NCI-H1436 treated with DMSO at 0.1 percent for 48 hours (cell line): ENCODE measurements around the gene CADPS2.

Experiments
- DNase-seq: peaks from one replicate; lab custom pipeline; 2025; lab: John Stamatoyannopoulos, UW

Gene CADPS2

GRCh38 chr7:122528879-122529481 is 357.3 kb downstream of the CADPS2 start:
- DNase-seq, result peak; percentile 40

GRCh38 chr7:122525355-122525754 is 360.9 kb downstream of the CADPS2 start:
- DNase-seq, result no peak

GRCh38 chr7:122521767-122522166 is 364.5 kb downstream of the CADPS2 start:
- DNase-seq, result no peak

- peak; percentile 86 for DNase-seq
Observed at GRCh38 chr7:122520971-122521555, 365.2 kb downstream of the CADPS2 start.

- no peak for DNase-seq
Observed at GRCh38 chr7:122518488-122518887, 367.8 kb downstream of the CADPS2 start.

GRCh38 chr7:122517576-122517975 is 368.7 kb downstream of the CADPS2 start:
- no peak for DNase-seq

GRCh38 chr7:122515404-122515803 is 370.9 kb downstream of the CADPS2 start:
- no peak for DNase-seq

- no peak for DNase-seq
Observed at GRCh38 chr7:122511268-122511667, 375.0 kb downstream of the CADPS2 start.

GRCh38 chr7:122507591-122507990 is 378.7 kb downstream of the CADPS2 start:
- no peak for DNase-seq

GRCh38 chr7:122492007-122492406 is 394.3 kb downstream of the CADPS2 start:
- no peak for DNase-seq

GRCh38 chr7:122488241-122488640 is 398.0 kb downstream of the CADPS2 start:
- no peak for DNase-seq

- DNase-seq, result no peak
Observed at GRCh38 chr7:122487131-122487530, 399.1 kb downstream of the CADPS2 start.

- no peak for DNase-seq
Observed at GRCh38 chr7:122485856-122486255, 400.4 kb downstream of the CADPS2 start.

GRCh38 chr7:122482212-122482611 is 404.0 kb downstream of the CADPS2 start:
- DNase-seq, result no peak

GRCh38 chr7:122470859-122471258 is 415.4 kb downstream of the CADPS2 start:
- no peak for DNase-seq

GRCh38 chr7:122468945-122469344 is 417.3 kb downstream of the CADPS2 start:
- DNase-seq, result no peak

GRCh38 chr7:122467661-122468449 is 418.4 kb downstream of the CADPS2 start:
- no peak for DNase-seq

- DNase-seq, result no peak
Observed at GRCh38 chr7:122465296-122465695, 421.0 kb downstream of the CADPS2 start.

- no peak for DNase-seq
Observed at GRCh38 chr7:122463631-122464030, 422.6 kb downstream of the CADPS2 start.

GRCh38 chr7:122460936-122461335 is 425.3 kb downstream of the CADPS2 start:
- DNase-seq, result no peak

- no peak for DNase-seq
Observed at GRCh38 chr7:122457969-122458368, 428.3 kb downstream of the CADPS2 start.

- no peak for DNase-seq
Observed at GRCh38 chr7:122457325-122457724, 428.9 kb downstream of the CADPS2 start.

GRCh38 chr7:122454776-122455507 is 431.3 kb downstream of the CADPS2 start:
- no peak for DNase-seq
